HUES48 (cell line): ENCODE results near the gene EMILIN2.
A peak's percentile ranks its signal among the peaks of the same experiment; 100 is the strongest.
"Not testable (repeated sequence)": the region's sequence is repeated elsewhere in the genome, so short reads cannot be mapped to it uniquely, and the experiment has no call there.

Source experiments
- H3K27ac ChIP-seq: one replicate; pipeline ENCODE4 v1.7.0; 2013; ENCODE audit warnings: low read depth, low read length, inconsistent platforms
- H3K27me3 ChIP-seq: 2 replicates; pipeline ENCODE4 v1.6.1; 2013; ENCODE audit warnings: mild to moderate bottlenecking, low read length; ENCODE audit not compliant: control insufficient read depth, insufficient read depth
- H3K36me3 ChIP-seq: 2 replicates; pipeline ENCODE4 v1.6.1; 2013; ENCODE audit warnings: low read length; ENCODE audit not compliant: control insufficient read depth, insufficient read depth
- H3K4me1 ChIP-seq: 2 replicates; pipeline ENCODE4 v1.6.1; 2013; ENCODE audit warnings: mild to moderate bottlenecking, low read length; ENCODE audit not compliant: control insufficient read depth, insufficient read depth
- H3K4me3 ChIP-seq: 2 replicates; pipeline ENCODE4 v1.5.1; 2013; ENCODE audit warnings: mild to moderate bottlenecking, low read depth, low read length
- H3K9ac ChIP-seq: 2 replicates; pipeline ENCODE4 v1.6.1; 2013; ENCODE audit warnings: mild to moderate bottlenecking, low read depth, low read length, moderate library complexity
- H3K9me3 ChIP-seq: 2 replicates; pipeline ENCODE4 v1.6.1; 2013; ENCODE audit warnings: low read length; ENCODE audit not compliant: control insufficient read depth, insufficient read depth

The EMILIN2 gene

DNA sequence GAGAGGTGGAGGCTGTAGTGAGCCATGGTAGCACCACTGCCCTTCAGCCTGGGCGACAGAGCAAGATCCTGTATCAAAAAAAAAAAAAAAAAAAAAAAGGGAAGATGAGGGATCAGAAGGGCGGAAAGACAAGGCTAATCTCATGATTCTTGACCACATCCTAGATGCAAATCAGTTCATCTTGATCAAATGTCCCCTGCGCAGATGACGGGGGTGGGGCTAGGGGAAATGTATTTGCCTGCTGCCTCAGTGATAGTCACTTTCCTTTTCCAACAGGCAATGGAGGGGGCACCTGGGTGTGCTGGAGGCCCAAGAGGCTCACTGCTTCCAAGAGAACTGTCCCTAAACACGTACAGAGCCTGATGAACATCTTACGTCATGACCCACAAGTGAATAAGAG, 3.7 kb upstream of the EMILIN2 start:
- Histone ChIP-seq H3K36me3 (no peaks in the 10 kb centered on the region), H3K27ac (no peak overlapping the region), H3K27me3 (peaks cover 54% of the 10 kb centered on the region), H3K4me3 (no peak overlapping the region), H3K9ac (no peak overlapping the region), H3K9me3 (no peaks in the 10 kb centered on the region), H3K4me1 (peaks cover 4% of the 10 kb centered on the region)

- H3K27me3 ChIP-seq, result peaks cover 71% of the 10 kb centered on the region
- no peak overlapping the region for H3K27ac ChIP-seq
- H3K4me1 ChIP-seq, result peaks cover 4% of the 10 kb centered on the region
- no peak overlapping the region for H3K4me3 ChIP-seq
- no peak overlapping the region for H3K9ac ChIP-seq
- no peaks in the 10 kb centered on the region for H3K9me3 ChIP-seq
- H3K36me3 ChIP-seq, result no peaks in the 10 kb centered on the region
Measured at GRCh38 chr18:2845172-2845571, 1.6 kb upstream of the EMILIN2 start.

GRCh38 chr18:2847317-2848246, 776 bp downstream of the EMILIN2 start:
- Histone ChIP-seq H3K4me1 (peaks cover 4% of the 10 kb centered on the region), H3K27ac (peak overlapping the region; percentile 33), H3K9me3 (no peaks in the 10 kb centered on the region), H3K27me3 (peaks cover 67% of the 10 kb centered on the region), H3K36me3 (no peaks in the 10 kb centered on the region), H3K9ac (peak overlapping the region; percentile 55), H3K4me3 (peak overlapping the region; percentile 75)

DNA sequence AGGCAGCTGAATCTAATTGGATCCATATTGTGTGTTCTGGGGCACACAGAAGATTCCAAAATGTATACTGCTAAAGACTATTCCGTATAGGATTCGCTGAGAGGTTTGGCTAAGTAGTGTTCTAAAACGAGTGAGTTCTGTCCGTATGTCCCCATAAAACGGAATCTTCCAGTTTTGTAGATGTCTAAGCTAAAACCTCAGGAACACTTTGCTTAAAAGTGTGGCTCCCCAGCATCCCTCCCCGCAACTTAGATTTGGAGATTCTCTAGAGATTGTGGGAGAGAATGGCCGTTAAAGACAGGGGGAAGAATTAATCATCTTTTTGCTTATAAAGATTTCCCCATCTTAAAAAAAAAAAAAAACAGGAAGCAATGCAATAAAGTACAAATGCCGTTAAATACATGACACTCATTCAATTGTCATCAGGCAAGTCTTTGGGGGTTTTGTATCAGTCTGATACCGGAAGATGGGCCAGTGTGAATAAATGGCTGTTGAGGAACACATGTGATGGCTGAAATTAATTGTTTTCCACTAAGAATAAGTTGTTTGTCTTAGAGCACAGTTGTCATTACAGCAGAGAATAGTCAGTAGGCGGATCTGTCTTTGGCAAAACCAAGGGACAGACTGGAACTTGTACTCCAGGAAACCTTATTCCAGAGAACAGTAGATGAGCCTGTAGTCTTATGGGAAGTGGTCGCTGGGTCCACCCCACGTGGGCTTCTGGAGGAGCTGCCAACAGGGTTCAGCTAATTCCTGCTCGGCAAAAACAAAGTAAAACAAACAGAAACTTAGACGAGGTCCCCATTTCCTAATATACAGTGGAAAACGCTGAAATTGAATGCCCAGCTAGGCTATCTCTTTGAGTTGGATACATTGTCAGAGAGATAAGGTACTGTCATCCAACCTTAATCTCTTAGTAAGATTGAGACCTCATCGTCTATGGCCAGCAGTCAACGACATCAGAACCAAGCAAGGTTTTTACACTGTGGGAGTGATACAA, 1.7 kb downstream of the EMILIN2 start:
- peak overlapping the region; percentile 75 for H3K4me3 ChIP-seq

GRCh38 chr18:2850816-2851215, 4.0 kb downstream of the EMILIN2 start:
- Histone ChIP-seq H3K4me3 (no peak overlapping the region), H3K27ac (no peak overlapping the region), H3K36me3 (no peaks in the 10 kb centered on the region), H3K4me1 (peaks cover 4% of the 10 kb centered on the region), H3K9me3 (no peaks in the 10 kb centered on the region), H3K9ac (no peak overlapping the region), H3K27me3 (peaks cover 38% of the 10 kb centered on the region)

More for the DNA sequence above, 1.7 kb downstream of the EMILIN2 start:
- H3K36me3 ChIP-seq, result no peaks in the 10 kb centered on the region
- H3K27me3 ChIP-seq, result peaks cover 60% of the 10 kb centered on the region
- no peak overlapping the region for H3K9ac ChIP-seq
- H3K4me1 ChIP-seq, result peaks cover 4% of the 10 kb centered on the region
- no peaks in the 10 kb centered on the region for H3K9me3 ChIP-seq
- H3K27ac ChIP-seq, result no peak overlapping the region

GRCh38 chr18:2851771-2852170, 5.0 kb downstream of the EMILIN2 start:
- no peak overlapping the region for H3K4me3 ChIP-seq
- no peaks in the 10 kb centered on the region for H3K36me3 ChIP-seq
- H3K27me3 ChIP-seq, result peaks cover 28% of the 10 kb centered on the region
- H3K9ac ChIP-seq, result no peak overlapping the region
- H3K4me1 ChIP-seq, result no peaks in the 10 kb centered on the region
- H3K27ac ChIP-seq, result no peak overlapping the region
- H3K9me3 ChIP-seq, result no peaks in the 10 kb centered on the region

GRCh38 chr18:2852460-2852859, 5.7 kb downstream of the EMILIN2 start:
- H3K4me3 ChIP-seq, H3K27ac ChIP-seq, H3K4me1 ChIP-seq, H3K36me3 ChIP-seq, H3K9ac ChIP-seq, H3K9me3 ChIP-seq: not testable (repeated sequence)
- peaks cover 23% of the 10 kb centered on the region for H3K27me3 ChIP-seq

DNA sequence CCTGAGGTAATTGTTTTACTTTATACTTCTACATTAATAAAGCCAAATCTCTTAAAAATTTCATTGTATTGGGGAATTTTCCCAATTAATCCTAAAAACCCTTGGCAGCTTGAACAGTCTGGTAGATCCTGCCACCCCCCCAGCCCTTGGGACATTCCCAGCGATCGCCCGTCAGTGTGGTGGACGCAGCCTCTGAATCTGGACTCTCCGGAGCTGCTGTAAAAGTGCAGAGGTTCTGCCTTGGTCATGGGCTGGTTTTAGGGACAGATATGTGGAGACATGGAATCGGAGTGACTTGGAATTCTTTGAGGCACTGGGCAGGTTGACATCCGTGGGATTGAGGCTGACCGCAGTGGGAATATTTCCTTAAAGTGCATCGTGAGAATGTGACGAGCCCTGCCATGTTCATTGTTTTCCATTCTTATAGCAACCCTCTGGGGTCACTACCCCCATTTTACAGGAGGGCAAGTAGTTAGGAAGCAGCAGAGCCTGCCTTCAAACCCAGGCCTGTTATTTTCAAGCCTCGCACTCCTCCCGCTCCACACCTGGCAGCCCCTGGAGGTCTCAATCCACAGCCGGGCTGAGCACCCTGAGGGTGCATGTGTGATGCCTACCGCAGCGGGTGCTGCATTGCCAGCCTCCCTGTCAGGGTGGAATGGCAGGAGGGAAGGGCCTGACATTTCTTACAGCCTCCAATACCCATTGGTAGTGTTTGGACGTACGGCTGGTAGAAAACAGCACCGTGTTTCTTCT, 6.5 kb downstream of the EMILIN2 start:
- Histone ChIP-seq H3K36me3 (no peaks in the 10 kb centered on the region), H3K4me1 (no peaks in the 10 kb centered on the region), H3K9ac (no peak overlapping the region), H3K4me3 (no peak overlapping the region), H3K27me3 (peaks cover 15% of the 10 kb centered on the region), H3K27ac (no peak overlapping the region), H3K9me3 (no peaks in the 10 kb centered on the region)

- Histone ChIP-seq H3K9me3 (no peaks in the 10 kb centered on the region), H3K4me1 (no peaks in the 10 kb centered on the region), H3K27me3 (peaks cover 7% of the 10 kb centered on the region), H3K9ac (no peak overlapping the region), H3K4me3 (no peak overlapping the region), H3K27ac (no peak overlapping the region), H3K36me3 (no peaks in the 10 kb centered on the region)
Measured at GRCh38 chr18:2853926-2854664, 7.3 kb downstream of the EMILIN2 start.

DNA sequence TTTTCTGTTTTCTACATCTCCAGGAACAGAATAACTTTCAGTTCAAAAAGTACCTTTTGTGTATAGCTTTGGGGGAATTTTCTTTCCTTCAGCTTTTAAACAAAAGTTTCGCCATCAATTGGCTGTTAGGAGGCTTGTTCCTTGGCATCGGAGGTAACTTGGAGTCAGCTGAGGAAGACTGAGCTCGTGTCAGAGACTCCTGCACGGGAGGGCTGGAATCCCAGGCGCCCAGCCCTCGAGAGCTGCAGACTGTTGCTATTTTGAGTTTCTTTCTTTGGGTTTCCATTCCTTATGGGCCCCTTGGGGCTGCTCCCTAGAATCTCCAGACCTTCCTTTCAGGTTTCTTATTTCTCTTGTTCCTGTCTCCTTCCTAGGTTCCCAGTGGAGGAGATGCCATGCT, 8.1 kb downstream of the EMILIN2 start:
- no peaks in the 10 kb centered on the region for H3K36me3 ChIP-seq

More for the DNA sequence above, 8.1 kb downstream of the EMILIN2 start:
- Histone ChIP-seq H3K27ac (no peak overlapping the region), H3K9me3 (no peaks in the 10 kb centered on the region), H3K4me1 (no peaks in the 10 kb centered on the region), H3K9ac (no peak overlapping the region), H3K4me3 (no peak overlapping the region), H3K27me3 (no peaks in the 10 kb centered on the region)
